Gastroesophageal sphincter (tissue), 3 donors: ENCODE results near the gene AXIN2.

Experiments used
- POLR2A ChIP-seq, 2 donors: fragments of 450-650 bp; IDR thresholded peaks; one replicate each; pipeline ENCODE4 v1.6.1; 2017; ENCODE audit warnings: antibody characterized with exemption in 2 of 2, mild to moderate bottlenecking in 2 of 2, moderate library complexity in 1 of 2
- TF ChIP-seq, protein P1 (sequence below), 4 experiments: fragments of 200-600 bp in 2 of 4; fragments of 450-650 bp in 2 of 4; sonication (generic) in 1 of 4; IDR thresholded peaks; one replicate each; pipeline ENCODE4 v1.5.1; 2017 to 2019; ENCODE audit warnings: antibody characterized with exemption in 4 of 4, mild to moderate bottlenecking in 2 of 4, moderate library complexity in 2 of 4

- TF ChIP-seq, protein P1, sequence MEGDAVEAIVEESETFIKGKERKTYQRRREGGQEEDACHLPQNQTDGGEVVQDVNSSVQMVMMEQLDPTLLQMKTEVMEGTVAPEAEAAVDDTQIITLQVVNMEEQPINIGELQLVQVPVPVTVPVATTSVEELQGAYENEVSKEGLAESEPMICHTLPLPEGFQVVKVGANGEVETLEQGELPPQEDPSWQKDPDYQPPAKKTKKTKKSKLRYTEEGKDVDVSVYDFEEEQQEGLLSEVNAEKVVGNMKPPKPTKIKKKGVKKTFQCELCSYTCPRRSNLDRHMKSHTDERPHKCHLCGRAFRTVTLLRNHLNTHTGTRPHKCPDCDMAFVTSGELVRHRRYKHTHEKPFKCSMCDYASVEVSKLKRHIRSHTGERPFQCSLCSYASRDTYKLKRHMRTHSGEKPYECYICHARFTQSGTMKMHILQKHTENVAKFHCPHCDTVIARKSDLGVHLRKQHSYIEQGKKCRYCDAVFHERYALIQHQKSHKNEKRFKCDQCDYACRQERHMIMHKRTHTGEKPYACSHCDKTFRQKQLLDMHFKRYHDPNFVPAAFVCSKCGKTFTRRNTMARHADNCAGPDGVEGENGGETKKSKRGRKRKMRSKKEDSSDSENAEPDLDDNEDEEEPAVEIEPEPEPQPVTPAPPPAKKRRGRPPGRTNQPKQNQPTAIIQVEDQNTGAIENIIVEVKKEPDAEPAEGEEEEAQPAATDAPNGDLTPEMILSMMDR (IDR thresholded peaks at IDR 0.05) = peak in 3 of 4 experiments; percentile 32 to 57 (median 49)
- no peak for TF ChIP-seq POLR2A (IDR thresholded peaks at IDR 0.05)
Observed at GRCh38 chr17:65561452-65562205, at the start of gene AXIN2.
